Measurements from ENCODE around the gene PRSS8. TPM values are rescaled to one million over a fixed set of nuclear protein-coding genes. Genes with fewer than 3 reads are reported as not detected.

Gene PRSS8
- total RNA-seq, 1 donor from 2014 or later: not detected

- no peak overlapping the region for H3K27ac Mint-ChIP-seq
- no peak overlapping the region for H3K4me3 Mint-ChIP-seq (ENCODE audit: low read depth)
- intact Hi-C loops (cut with micrococcal nuclease): no loop called here
- no peaks in the 10 kb centered on the region for H3K27me3 Mint-ChIP-seq (ENCODE audit: low read depth)
- H3K9me3 Mint-ChIP-seq: no peaks in the 10 kb centered on the region
- DNase-seq (ENCODE audit: low spot score): no peak
- no peaks in the 10 kb centered on the region for H3K4me1 Mint-ChIP-seq (ENCODE audit: low read depth)
- peaks cover 21% of the 10 kb centered on the region for H3K36me3 Mint-ChIP-seq (ENCODE audit: low read depth)
Observed at GRCh38 chr16:31130899-31131298, 4.6 kb downstream of the PRSS8 start.

- no peak for DNase-seq (ENCODE audit: low spot score)
- peaks cover 23% of the 10 kb centered on the region for H3K36me3 Mint-ChIP-seq (ENCODE audit: low read depth)
- no peak overlapping the region for H3K4me3 Mint-ChIP-seq (ENCODE audit: low read depth)
- no peaks in the 10 kb centered on the region for H3K4me1 Mint-ChIP-seq (ENCODE audit: low read depth)
- no peaks in the 10 kb centered on the region for H3K27me3 Mint-ChIP-seq (ENCODE audit: low read depth)
- H3K27ac Mint-ChIP-seq: no peak overlapping the region
- intact Hi-C loops (cut with micrococcal nuclease): no loop called here
- no peaks in the 10 kb centered on the region for H3K9me3 Mint-ChIP-seq
Observed at GRCh38 chr16:31130336-31130891, 5.1 kb downstream of the PRSS8 start.

GRCh38 chr16:31129568-31130335, 5.8 kb downstream of the PRSS8 start:
- peaks cover 23% of the 10 kb centered on the region for H3K36me3 Mint-ChIP-seq (ENCODE audit: low read depth)
- H3K27ac Mint-ChIP-seq: peak overlapping the region; percentile 7
- no peaks in the 10 kb centered on the region for H3K9me3 Mint-ChIP-seq
- no peaks in the 10 kb centered on the region for H3K27me3 Mint-ChIP-seq (ENCODE audit: low read depth)
- H3K4me1 Mint-ChIP-seq (ENCODE audit: low read depth): no peaks in the 10 kb centered on the region
- no peak overlapping the region for H3K4me3 Mint-ChIP-seq (ENCODE audit: low read depth)
- intact Hi-C loops (cut with micrococcal nuclease): no loop called here
- no peak for DNase-seq (ENCODE audit: low spot score)

- no peak overlapping the region for H3K27ac Mint-ChIP-seq
- H3K36me3 Mint-ChIP-seq (ENCODE audit: low read depth): peaks cover 23% of the 10 kb centered on the region
- intact Hi-C loops (cut with micrococcal nuclease): no loop called here
- H3K27me3 Mint-ChIP-seq (ENCODE audit: low read depth): no peaks in the 10 kb centered on the region
- H3K4me1 Mint-ChIP-seq (ENCODE audit: low read depth): no peaks in the 10 kb centered on the region
- DNase-seq (ENCODE audit: low spot score): no peak
- H3K9me3 Mint-ChIP-seq: no peaks in the 10 kb centered on the region
- no peak overlapping the region for H3K4me3 Mint-ChIP-seq (ENCODE audit: low read depth)
Observed at GRCh38 chr16:31128711-31129567, 6.6 kb downstream of the PRSS8 start.

GRCh38 chr16:31127182-31127581, 8.3 kb downstream of the PRSS8 start:
- H3K27ac Mint-ChIP-seq: no peak overlapping the region

GRCh38 chr16:31125844-31126243, 9.7 kb downstream of the PRSS8 start:
- H3K4me1 Mint-ChIP-seq (ENCODE audit: low read depth): no peaks in the 10 kb centered on the region
- H3K9me3 Mint-ChIP-seq: no peaks in the 10 kb centered on the region
- no peak for DNase-seq (ENCODE audit: low spot score)
- no peak overlapping the region for H3K4me3 Mint-ChIP-seq (ENCODE audit: low read depth)
- H3K36me3 Mint-ChIP-seq (ENCODE audit: low read depth): peaks cover 32% of the 10 kb centered on the region
- no peaks in the 10 kb centered on the region for H3K27me3 Mint-ChIP-seq (ENCODE audit: low read depth)
- H3K27ac Mint-ChIP-seq: no peak overlapping the region
- intact Hi-C loops (cut with micrococcal nuclease): no loop called here

More at GRCh38 chr16:31127182-31127581, 8.3 kb downstream of the PRSS8 start:
- Mint-ChIP-seq H3K27me3 (ENCODE audit: low read depth) (no peaks in the 10 kb centered on the region), H3K9me3 (no peaks in the 10 kb centered on the region), H3K36me3 (ENCODE audit: low read depth) (peaks cover 24% of the 10 kb centered on the region), H3K4me3 (ENCODE audit: low read depth) (no peak overlapping the region), H3K4me1 (ENCODE audit: low read depth) (no peaks in the 10 kb centered on the region)
- no peak for DNase-seq (ENCODE audit: low spot score)
- intact Hi-C loops (cut with micrococcal nuclease): no loop called here

GRCh38 chr16:31120129-31120528, 15.4 kb downstream of the PRSS8 start:
- no peaks in the 10 kb centered on the region for H3K27me3 Mint-ChIP-seq (ENCODE audit: low read depth)
- H3K9me3 Mint-ChIP-seq: no peaks in the 10 kb centered on the region
- DNase-seq (ENCODE audit: low spot score): no peak
- H3K27ac Mint-ChIP-seq: no peak overlapping the region
- no peak overlapping the region for H3K4me3 Mint-ChIP-seq (ENCODE audit: low read depth)
- peaks cover 11% of the 10 kb centered on the region for H3K4me1 Mint-ChIP-seq (ENCODE audit: low read depth)
- peaks cover 41% of the 10 kb centered on the region for H3K36me3 Mint-ChIP-seq (ENCODE audit: low read depth)
- intact Hi-C loops (cut with micrococcal nuclease): no loop called here

- peaks cover 41% of the 10 kb centered on the region for H3K36me3 Mint-ChIP-seq (ENCODE audit: low read depth)
Observed at GRCh38 chr16:31118223-31119155, 17.0 kb downstream of the PRSS8 start.

GRCh38 chr16:31117384-31118222, 17.9 kb downstream of the PRSS8 start, which contains the start of gene KAT8:
Gene KAT8 (plus strand): TSS chr16:31117664. CDS start chr16:31117682, 18 bp downstream.
- intact Hi-C loops (cut with micrococcal nuclease): loop anchor here (1.0 to 5.0 kb wide), 3 partner anchors 25 to 85 kb away; partner anchors contain the start of gene STX4
- Mint-ChIP-seq H3K9me3 (no peaks in the 10 kb centered on the region), H3K27ac (peak within 1 kb of the TSS; percentile 75), H3K36me3 (ENCODE audit: low read depth) (peaks cover 44% of the 10 kb centered on the region), H3K27me3 (ENCODE audit: low read depth) (no peaks in the 10 kb centered on the region), H3K4me3 (ENCODE audit: low read depth) (peak within 1 kb of the TSS; percentile 86), H3K4me1 (ENCODE audit: low read depth) (peaks cover 16% of the 10 kb centered on the region)
- DNase-seq (ENCODE audit: low spot score): peak; percentile 97

More at GRCh38 chr16:31118223-31119155, 17.0 kb downstream of the PRSS8 start:
- Mint-ChIP-seq H3K4me3 (ENCODE audit: low read depth) (peak overlapping the region; percentile 86), H3K9me3 (no peaks in the 10 kb centered on the region), H3K4me1 (ENCODE audit: low read depth) (peaks cover 16% of the 10 kb centered on the region), H3K27ac (peak overlapping the region; percentile 75), H3K27me3 (ENCODE audit: low read depth) (no peaks in the 10 kb centered on the region)
- DNase-seq (ENCODE audit: low spot score): no peak
- intact Hi-C loops (cut with micrococcal nuclease): loop anchor here (5.0 kb wide), 1 partner anchor 59 kb away; no protein-coding TSS in a partner anchor

- no peak overlapping the region for H3K27ac Mint-ChIP-seq
- intact Hi-C loops (cut with micrococcal nuclease): no loop called here
- no peak overlapping the region for H3K4me3 Mint-ChIP-seq (ENCODE audit: low read depth)
Observed at GRCh38 chr16:31114468-31114867, 21.1 kb downstream of the PRSS8 start.

More at GRCh38 chr16:31114468-31114867, 21.1 kb downstream of the PRSS8 start:
- Mint-ChIP-seq H3K4me1 (ENCODE audit: low read depth) (peaks cover 19% of the 10 kb centered on the region), H3K36me3 (ENCODE audit: low read depth) (peaks cover 51% of the 10 kb centered on the region), H3K27me3 (ENCODE audit: low read depth) (no peaks in the 10 kb centered on the region), H3K9me3 (no peaks in the 10 kb centered on the region)
- no peak for DNase-seq (ENCODE audit: low spot score)

All from activated T-helper 2 cell treated with anti-CD3 and anti-CD28 coated beads, Interferon-gamma antibody, Interleukin-2, Interleukin-4, amounts not matched to agents 10 μg/mL and 5 μg/mL and 100 μg/mL, durations not matched to agents 14 hours and 24 hours and 36 hours (primary cell).